ENCODE measurements around the gene AATF.

AATF gene

GRCh38 chr17:37037590-37038155 is 88.9 kb downstream of the AATF start:
- intact Hi-C loops (cut with DNase I): no loop called here
- DNase-seq: no peak

GRCh38 chr17:37039269-37039668 is 90.5 kb downstream of the AATF start:
- intact Hi-C loops (cut with DNase I): no loop called here
- DNase-seq: no peak

GRCh38 chr17:37041932-37042331 is 93.2 kb downstream of the AATF start:
- intact Hi-C loops (cut with DNase I): no loop called here
- no peak for DNase-seq

- DNase-seq: no peak
- intact Hi-C loops (cut with DNase I): no loop called here
Measured at GRCh38 chr17:37043201-37043600, 94.4 kb downstream of the AATF start.

- no peak for DNase-seq
- intact Hi-C loops (cut with DNase I): no loop called here
Measured at GRCh38 chr17:37045351-37045922, 96.7 kb downstream of the AATF start.

- intact Hi-C loops (cut with DNase I): loop anchor here (1.0 to 2.0 kb wide), 2 partner anchors 99 to 418 kb away; partner anchors contain the start of gene AATF
- peak; percentile 69 to 97 (median 89) for DNase-seq
Measured at GRCh38 chr17:37047631-37048104, 98.9 kb downstream of the AATF start.

GRCh38 chr17:37048811-37049210 is 100.1 kb downstream of the AATF start:
- intact Hi-C loops (cut with DNase I): no loop called here
- no peak for DNase-seq

- DNase-seq: no peak
- intact Hi-C loops (cut with DNase I): no loop called here
Measured at GRCh38 chr17:37050920-37051319, 102.2 kb downstream of the AATF start.

GRCh38 chr17:37051381-37051780 is 102.6 kb downstream of the AATF start:
- no peak for DNase-seq
- intact Hi-C loops (cut with DNase I): no loop called here

- intact Hi-C loops (cut with DNase I): no loop called here
- DNase-seq: no peak
Measured at GRCh38 chr17:37051833-37052232, 103.1 kb downstream of the AATF start.

- intact Hi-C loops (cut with DNase I): no loop called here
- DNase-seq: no peak
Measured at GRCh38 chr17:37052450-37052849, 103.7 kb downstream of the AATF start.

GRCh38 chr17:37054894-37055293 is 106.1 kb downstream of the AATF start:
- intact Hi-C loops (cut with DNase I): no loop called here
- no peak for DNase-seq

- no peak for DNase-seq
- intact Hi-C loops (cut with DNase I): no loop called here
Measured at GRCh38 chr17:37056622-37057021, 107.9 kb downstream of the AATF start.

- DNase-seq: peak in 1 of 10 donors; percentile 19
- intact Hi-C loops (cut with DNase I): no loop called here
Measured at GRCh38 chr17:37059493-37059892, 110.7 kb downstream of the AATF start.

GRCh38 chr17:37060094-37060493 is 111.3 kb downstream of the AATF start:
- intact Hi-C loops (cut with DNase I): no loop called here
- no peak for DNase-seq

- intact Hi-C loops (cut with DNase I): no loop called here
Measured at GRCh38 chr17:37060928-37061327, 112.2 kb downstream of the AATF start.

GRCh38 chr17:37062021-37062420 is 113.3 kb downstream of the AATF start:
- intact Hi-C loops (cut with DNase I): no loop called here
- no peak for DNase-seq

More at GRCh38 chr17:37060928-37061327, 112.2 kb downstream of the AATF start:
- no peak for DNase-seq

GRCh38 chr17:37064206-37064605 is 115.5 kb downstream of the AATF start:
- no peak for DNase-seq
- intact Hi-C loops (cut with DNase I): no loop called here

GRCh38 chr17:37064956-37065355 is 116.2 kb downstream of the AATF start:
- peak in 1 of 10 donors; percentile 63 for DNase-seq
- intact Hi-C loops (cut with DNase I): no loop called here

GRCh38 chr17:37065486-37066321 is 117.0 kb downstream of the AATF start:
- DNase-seq: peak in 1 of 10 donors; percentile 72
- intact Hi-C loops (cut with DNase I): no loop called here
